ENCODE data around the gene FRRS1.
"Not testable (repeated sequence)": the region's sequence is repeated elsewhere in the genome, so short reads cannot be mapped to it uniquely, and the experiment has no call there.

The FRRS1 gene, protein sequence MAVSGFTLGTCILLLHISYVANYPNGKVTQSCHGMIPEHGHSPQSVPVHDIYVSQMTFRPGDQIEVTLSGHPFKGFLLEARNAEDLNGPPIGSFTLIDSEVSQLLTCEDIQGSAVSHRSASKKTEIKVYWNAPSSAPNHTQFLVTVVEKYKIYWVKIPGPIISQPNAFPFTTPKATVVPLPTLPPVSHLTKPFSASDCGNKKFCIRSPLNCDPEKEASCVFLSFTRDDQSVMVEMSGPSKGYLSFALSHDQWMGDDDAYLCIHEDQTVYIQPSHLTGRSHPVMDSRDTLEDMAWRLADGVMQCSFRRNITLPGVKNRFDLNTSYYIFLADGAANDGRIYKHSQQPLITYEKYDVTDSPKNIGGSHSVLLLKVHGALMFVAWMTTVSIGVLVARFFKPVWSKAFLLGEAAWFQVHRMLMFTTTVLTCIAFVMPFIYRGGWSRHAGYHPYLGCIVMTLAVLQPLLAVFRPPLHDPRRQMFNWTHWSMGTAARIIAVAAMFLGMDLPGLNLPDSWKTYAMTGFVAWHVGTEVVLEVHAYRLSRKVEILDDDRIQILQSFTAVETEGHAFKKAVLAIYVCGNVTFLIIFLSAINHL

DNA sequence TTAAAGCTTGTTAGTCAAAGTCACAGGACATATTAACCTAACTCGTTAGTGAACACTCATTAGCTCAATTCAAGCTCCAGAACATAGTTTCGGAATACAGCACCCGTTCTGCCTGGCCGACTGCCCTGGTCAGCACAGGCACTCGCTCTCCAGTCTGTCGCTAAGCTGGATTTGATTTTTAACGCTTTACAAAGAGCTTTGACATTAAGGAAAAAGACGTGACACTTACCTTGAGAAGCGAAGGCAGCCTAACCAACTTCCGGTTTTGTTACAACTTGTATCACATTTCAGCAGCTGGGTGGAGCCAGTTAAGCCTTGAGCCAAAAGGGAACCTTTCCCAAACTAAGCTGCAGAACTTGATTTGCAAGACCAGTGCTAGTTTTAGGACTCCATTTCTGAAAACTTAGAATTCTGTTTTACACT is at the start of gene FRRS1:
Gene FRRS1, minus strand, starts transcription at position 258 of the 423 bp plus-strand sequence. CDS start 17,867 bp downstream, outside the sequence.
- H3K9me3 Mint-ChIP-seq = no peaks in the 10 kb centered on the region
- H3K4me3 Mint-ChIP-seq = peak within 1 kb of the TSS; percentile 97
- peaks cover 11% of the 10 kb centered on the region for H3K4me1 Mint-ChIP-seq (ENCODE audit: low read depth)
- H3K27ac Mint-ChIP-seq = peak within 1 kb of the TSS; percentile 84
- H3K36me3 Mint-ChIP-seq (ENCODE audit: low read depth) = no peaks in the 10 kb centered on the region
- H3K27me3 Mint-ChIP-seq = no peaks in the 10 kb centered on the region

DNA sequence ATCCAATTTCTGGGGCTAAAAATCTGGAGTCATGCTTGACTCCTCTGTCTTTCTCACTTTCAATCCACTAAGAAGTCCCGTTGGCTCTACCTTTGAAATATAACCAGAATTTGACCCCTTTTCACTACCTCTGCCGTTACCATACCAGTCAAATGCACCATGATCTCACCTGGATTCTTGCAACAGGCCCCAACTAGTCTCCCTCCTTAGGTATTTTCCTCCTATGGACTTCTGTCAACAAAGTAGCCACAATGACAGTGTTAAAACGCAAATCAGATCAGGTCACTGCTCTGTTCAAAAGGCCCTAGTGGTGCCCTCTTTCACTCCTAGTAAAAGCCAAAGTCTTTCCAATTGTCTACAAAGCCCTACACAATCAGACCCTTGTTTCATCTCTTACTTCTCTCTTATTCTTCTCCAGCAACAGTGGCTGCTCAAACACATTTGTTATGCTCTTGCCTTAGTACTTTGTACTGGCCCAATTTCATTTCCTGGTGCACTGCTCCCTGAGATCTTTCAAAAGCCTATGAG is 48.0 kb upstream of the FRRS1 start:
- Mint-ChIP-seq H3K9me3 (no peaks in the 10 kb centered on the region), H3K36me3 (ENCODE audit: low read depth) (no peaks in the 10 kb centered on the region), H3K27me3 (peaks cover 7% of the 10 kb centered on the region), H3K4me3 (no peak overlapping the region), H3K4me1 (ENCODE audit: low read depth) (peaks cover 2% of the 10 kb centered on the region), H3K27ac (no peak overlapping the region)

DNA sequence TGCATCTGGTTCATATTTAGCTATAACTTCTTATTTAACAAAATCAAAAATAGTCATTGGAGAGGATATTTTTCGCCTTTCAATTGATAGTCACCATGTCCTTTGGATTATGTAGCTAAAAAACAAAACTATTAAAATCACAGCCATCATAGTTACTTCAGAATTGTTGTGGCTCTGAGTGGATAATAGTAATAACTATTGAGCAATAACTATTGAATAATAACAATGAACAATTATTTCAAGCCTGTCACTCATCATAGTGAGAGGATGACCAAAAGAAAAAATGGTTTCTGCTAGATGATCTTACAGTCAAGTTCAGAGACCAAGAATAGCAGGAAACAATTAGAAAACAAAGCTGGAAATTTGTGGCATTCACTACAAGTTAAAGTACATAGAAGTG is 45.3 kb upstream of the FRRS1 start:
- H3K27me3 Mint-ChIP-seq = peaks cover 14% of the 10 kb centered on the region
- H3K36me3 Mint-ChIP-seq (ENCODE audit: low read depth) = no peaks in the 10 kb centered on the region
- peaks cover 14% of the 10 kb centered on the region for H3K4me1 Mint-ChIP-seq (ENCODE audit: low read depth)

DNA sequence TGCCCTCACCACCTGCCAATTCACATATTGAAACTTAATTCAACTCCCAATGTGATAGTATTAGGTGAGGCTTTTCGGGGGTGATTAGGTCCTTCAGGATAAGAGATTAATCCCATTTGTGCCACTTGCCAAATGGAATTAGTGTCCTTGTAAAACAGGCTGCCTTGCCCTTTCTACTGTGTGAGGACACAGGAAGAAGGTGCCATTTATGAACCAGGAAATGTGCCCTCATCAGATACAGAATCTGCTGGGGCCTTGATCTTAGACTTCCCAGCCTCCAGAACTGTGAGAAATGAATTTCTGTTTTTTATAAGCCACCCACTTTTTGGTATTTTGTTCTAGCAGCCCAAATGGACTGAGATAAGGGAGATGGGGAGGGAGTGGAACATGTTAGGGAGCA is 44.6 kb upstream of the FRRS1 start:
- no peaks in the 10 kb centered on the region for H3K36me3 Mint-ChIP-seq (ENCODE audit: low read depth)
- no peak overlapping the region for H3K27ac Mint-ChIP-seq
- peaks cover 14% of the 10 kb centered on the region for H3K4me1 Mint-ChIP-seq (ENCODE audit: low read depth)
- H3K9me3 Mint-ChIP-seq = no peaks in the 10 kb centered on the region
- H3K4me3 Mint-ChIP-seq = no peak overlapping the region
- peaks cover 14% of the 10 kb centered on the region for H3K27me3 Mint-ChIP-seq

More for the DNA sequence above, 45.3 kb upstream of the FRRS1 start:
- no peak overlapping the region for H3K27ac Mint-ChIP-seq
- H3K9me3 Mint-ChIP-seq = no peaks in the 10 kb centered on the region
- no peak overlapping the region for H3K4me3 Mint-ChIP-seq

DNA sequence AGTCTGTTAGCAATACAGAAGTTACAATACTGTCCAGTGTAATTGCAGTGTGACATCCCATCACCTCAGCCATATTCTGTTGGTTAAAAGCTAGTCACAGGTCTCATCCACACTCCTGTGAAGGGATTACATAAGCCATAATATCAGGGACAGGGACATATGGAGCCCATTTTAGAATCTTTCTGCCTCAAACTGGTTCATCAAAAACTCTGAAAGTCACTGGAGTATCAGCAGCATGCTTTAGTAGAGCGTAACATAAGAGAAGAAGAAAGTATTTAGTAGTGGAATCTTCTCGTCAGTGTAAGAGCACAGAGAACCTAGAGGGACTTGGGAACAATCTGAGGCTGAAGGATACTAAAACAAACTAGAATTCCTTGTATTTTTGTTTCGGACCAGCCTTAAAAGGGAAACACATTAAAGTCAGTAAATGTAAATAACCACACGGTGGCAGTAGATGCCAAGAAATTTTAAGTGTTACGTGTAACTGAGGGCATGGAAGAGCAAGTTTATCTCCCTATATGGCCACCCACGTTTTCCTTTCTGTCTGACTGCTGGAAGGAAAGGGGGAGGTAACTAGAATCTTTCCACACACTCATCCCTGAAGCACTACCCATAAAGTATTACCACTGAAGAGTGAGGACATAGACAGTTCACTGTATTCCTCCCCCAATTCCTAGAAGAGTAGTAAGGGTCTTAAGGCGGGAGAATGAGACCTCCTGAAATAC is 42.1 kb upstream of the FRRS1 start:
- no peaks in the 10 kb centered on the region for H3K36me3 Mint-ChIP-seq (ENCODE audit: low read depth)
- no peaks in the 10 kb centered on the region for H3K9me3 Mint-ChIP-seq
- H3K4me3 Mint-ChIP-seq = no peak overlapping the region
- peak overlapping the region; percentile 69 for H3K27ac Mint-ChIP-seq
- H3K27me3 Mint-ChIP-seq = peaks cover 14% of the 10 kb centered on the region
- H3K4me1 Mint-ChIP-seq (ENCODE audit: low read depth) = peaks cover 14% of the 10 kb centered on the region

DNA sequence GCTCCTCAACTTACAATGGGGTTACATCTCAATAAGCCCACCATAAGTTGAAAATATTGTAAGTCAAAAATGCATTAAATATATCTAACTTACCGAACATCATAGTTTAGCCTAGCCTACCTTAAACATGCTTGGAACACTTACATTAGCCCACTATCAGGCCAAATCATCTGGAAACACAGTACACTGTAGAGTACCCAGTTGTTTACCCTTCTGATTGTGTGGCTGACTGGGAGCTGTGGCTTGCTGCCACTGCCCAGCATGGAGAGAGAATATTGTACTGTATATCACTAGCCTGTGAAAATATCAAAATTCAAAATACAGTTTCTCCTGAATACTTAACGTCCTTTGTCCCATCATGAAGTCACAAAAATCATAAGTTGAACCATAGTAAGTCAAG is 40.4 kb upstream of the FRRS1 start:
- Mint-ChIP-seq H3K27me3 (peaks cover 15% of the 10 kb centered on the region), H3K4me3 (no peak overlapping the region), H3K36me3 (ENCODE audit: low read depth) (no peaks in the 10 kb centered on the region), H3K27ac (no peak overlapping the region), H3K9me3 (no peaks in the 10 kb centered on the region), H3K4me1 (ENCODE audit: low read depth) (peaks cover 14% of the 10 kb centered on the region)

DNA sequence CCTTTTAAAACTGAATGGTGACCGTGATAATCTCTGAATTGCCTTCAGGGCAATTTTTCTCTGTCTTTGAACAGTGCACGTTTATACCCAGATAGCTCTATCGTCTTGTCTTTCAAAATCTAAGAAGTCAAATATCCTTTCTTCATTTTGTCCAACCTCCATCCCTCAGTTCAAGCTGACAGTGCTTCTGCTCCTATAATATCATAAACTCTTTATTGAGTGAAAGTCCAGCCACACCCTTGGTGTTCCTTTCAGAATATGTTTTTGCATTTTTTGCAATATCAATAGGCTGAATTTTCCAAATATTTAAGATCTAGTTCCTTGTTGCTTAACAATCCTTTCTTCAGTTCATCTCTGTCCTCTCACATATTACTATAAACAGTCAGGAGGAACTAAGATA is 35.1 kb upstream of the FRRS1 start:
- H3K9me3 Mint-ChIP-seq = no peaks in the 10 kb centered on the region
- no peaks in the 10 kb centered on the region for H3K4me1 Mint-ChIP-seq (ENCODE audit: low read depth)
- H3K4me3 Mint-ChIP-seq = no peak overlapping the region
- no peak overlapping the region for H3K27ac Mint-ChIP-seq
- H3K27me3 Mint-ChIP-seq = peaks cover 16% of the 10 kb centered on the region
- H3K36me3 Mint-ChIP-seq (ENCODE audit: low read depth) = no peaks in the 10 kb centered on the region

DNA sequence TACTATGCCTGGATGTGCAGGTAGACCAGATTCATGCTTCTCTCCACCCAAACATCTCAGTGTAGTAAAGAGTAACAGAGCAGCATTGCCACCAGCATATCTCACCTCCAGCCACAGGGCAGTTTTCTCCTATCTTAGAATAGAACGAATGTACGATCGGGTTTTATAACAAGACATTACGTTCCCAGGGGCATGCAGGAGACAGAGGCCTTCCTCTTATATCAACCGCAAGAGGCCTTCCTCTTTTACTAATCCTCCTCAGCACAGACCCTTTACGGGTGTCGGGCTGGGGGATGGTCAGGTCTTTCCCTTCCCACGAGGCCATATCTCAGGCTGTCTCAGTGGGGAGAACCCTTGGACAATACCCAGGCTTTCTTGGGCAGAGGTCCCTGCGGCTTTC is 27.4 kb upstream of the FRRS1 start:
- not testable (repeated sequence) for H3K4me3 Mint-ChIP-seq; H3K9me3 Mint-ChIP-seq; H3K36me3 Mint-ChIP-seq (ENCODE audit: low read depth); H3K27ac Mint-ChIP-seq; H3K4me1 Mint-ChIP-seq (ENCODE audit: low read depth)
- peaks cover 32% of the 10 kb centered on the region for H3K27me3 Mint-ChIP-seq

DNA sequence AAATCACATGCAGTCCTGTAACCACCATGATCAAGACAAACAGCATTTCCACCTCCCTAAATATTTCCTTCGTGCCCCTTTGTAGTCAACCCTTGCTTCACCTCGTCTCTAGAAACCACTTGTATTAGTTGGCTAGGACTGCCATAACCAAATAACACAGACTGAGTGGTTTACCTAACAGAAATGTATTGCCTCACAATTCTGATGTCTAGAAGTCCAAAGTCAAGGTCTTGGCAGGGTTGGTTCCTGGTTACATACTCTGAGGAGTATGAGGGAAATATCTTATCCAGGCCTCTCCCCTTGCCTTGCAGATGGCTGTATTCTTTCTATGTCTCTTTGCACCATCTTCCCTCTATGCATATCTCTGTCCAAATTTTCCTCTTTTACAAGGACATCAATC is 23.3 kb upstream of the FRRS1 start:
- Mint-ChIP-seq H3K9me3 (no peaks in the 10 kb centered on the region), H3K4me1 (ENCODE audit: low read depth) (peaks cover 19% of the 10 kb centered on the region), H3K27ac (no peak overlapping the region), H3K36me3 (ENCODE audit: low read depth) (no peaks in the 10 kb centered on the region), H3K27me3 (peaks cover 33% of the 10 kb centered on the region), H3K4me3 (no peak overlapping the region)

DNA sequence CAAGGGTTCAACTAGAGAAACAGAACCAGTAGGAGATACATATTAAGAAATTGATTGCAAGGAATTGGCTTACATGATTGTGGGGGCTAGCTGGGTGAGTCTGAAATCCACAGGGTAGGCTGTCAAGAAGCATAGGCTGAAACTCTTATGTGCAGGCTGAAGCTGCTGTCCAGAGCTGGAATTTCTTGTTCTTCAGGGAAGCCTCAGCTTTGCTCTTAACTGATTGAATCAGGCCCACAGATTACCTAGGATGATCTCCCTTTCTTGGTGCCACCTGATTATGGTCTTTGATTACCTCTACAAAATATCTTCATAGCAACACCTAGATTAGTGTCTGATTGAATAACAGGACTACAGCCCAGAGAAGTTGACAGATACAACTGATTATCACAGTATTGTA is 22.5 kb upstream of the FRRS1 start:
- H3K36me3 Mint-ChIP-seq (ENCODE audit: low read depth) = no peaks in the 10 kb centered on the region
- H3K27ac Mint-ChIP-seq = no peak overlapping the region
- peaks cover 36% of the 10 kb centered on the region for H3K27me3 Mint-ChIP-seq
- no peaks in the 10 kb centered on the region for H3K9me3 Mint-ChIP-seq
- H3K4me1 Mint-ChIP-seq (ENCODE audit: low read depth) = peaks cover 26% of the 10 kb centered on the region
- H3K4me3 Mint-ChIP-seq = no peak overlapping the region

DNA sequence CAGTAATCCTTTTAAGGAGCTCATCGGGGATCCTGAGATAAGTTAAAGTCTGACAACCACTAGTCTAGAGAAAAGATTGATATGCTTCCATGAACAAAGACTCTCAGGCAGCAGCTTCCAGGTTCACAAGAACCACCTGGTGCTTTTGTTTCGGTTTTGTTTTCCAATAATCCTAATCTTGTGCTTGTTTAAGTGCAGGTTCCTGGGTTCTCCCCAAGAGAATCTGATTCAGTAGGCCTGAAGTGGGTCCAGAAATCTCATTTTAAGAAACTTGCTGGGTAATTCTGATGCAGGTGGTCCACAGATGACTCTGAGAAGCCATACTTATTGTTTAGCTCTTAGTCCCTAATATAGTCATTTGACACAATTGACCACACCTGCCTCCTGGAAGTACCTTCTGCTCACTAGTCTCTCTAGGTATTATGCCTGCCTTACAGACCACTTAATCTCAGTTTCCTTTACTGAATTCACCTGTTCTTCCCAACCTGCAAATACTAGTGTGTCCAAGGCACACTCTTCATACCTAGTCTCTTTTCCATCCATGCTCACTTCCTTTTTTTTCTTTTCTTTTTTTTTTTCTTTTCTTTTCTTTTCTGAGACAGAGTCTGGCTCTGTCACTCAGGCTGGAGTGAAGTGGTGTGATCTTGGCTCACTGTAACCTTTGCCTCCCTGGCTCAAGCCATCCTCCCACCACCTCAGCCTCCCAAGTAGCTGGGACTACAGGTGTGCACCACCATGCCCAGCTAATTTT is 20.5 kb upstream of the FRRS1 start:
- no peaks in the 10 kb centered on the region for H3K9me3 Mint-ChIP-seq
- H3K27ac Mint-ChIP-seq = no peak overlapping the region
- H3K4me1 Mint-ChIP-seq (ENCODE audit: low read depth) = peaks cover 26% of the 10 kb centered on the region
- no peak overlapping the region for H3K4me3 Mint-ChIP-seq
- H3K36me3 Mint-ChIP-seq (ENCODE audit: low read depth) = no peaks in the 10 kb centered on the region
- peaks cover 38% of the 10 kb centered on the region for H3K27me3 Mint-ChIP-seq

DNA sequence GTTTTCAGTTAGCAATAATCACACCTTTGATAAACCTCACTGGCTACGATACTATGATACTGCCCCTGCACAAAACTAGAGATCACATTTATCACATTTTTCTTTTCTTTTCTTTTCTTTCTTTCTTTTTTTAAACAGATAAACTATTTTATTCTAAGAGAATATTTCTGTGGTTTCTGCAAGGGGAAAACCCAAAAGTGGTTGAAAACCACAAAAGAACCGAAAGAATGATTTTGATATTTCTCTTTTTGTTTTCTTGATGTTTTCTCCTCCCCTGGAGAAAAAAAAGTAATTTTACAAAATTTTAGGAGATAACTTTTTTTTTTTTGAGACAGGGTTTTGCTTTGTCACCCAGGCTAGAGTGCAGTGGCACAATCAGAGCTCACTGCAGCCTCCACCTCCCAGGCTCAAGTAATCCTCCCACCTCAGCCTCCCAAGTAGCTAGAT is 18.4 kb upstream of the FRRS1 start:
- Mint-ChIP-seq H3K4me3 (peak overlapping the region; percentile 51), H3K27ac (no peak overlapping the region), H3K9me3 (no peaks in the 10 kb centered on the region), H3K36me3 (ENCODE audit: low read depth) (no peaks in the 10 kb centered on the region), H3K4me1 (ENCODE audit: low read depth) (peaks cover 26% of the 10 kb centered on the region), H3K27me3 (peaks cover 51% of the 10 kb centered on the region)

DNA sequence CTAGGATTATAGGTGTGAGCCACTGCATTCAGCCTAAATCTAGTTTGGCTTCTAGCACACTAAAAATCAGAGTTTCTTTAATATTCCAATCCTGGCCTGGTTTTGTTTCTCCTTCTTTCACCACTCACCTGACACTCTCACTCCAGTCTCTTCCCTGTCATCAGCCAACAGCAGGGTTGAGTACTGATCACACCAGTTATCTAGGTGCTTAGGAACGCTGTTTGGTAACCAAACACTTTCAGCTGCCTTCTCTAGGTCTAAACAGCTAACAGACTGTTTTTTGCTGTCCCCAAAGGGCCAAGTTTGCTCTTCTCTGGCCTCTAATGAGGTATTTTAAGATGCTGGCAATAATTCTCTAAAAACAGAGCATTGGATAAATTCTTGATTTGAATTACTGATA is 17.7 kb upstream of the FRRS1 start:
- Mint-ChIP-seq H3K4me1 (ENCODE audit: low read depth) (peaks cover 26% of the 10 kb centered on the region), H3K4me3 (peak overlapping the region; percentile 51), H3K27me3 (peaks cover 53% of the 10 kb centered on the region), H3K27ac (no peak overlapping the region), H3K9me3 (no peaks in the 10 kb centered on the region), H3K36me3 (ENCODE audit: low read depth) (no peaks in the 10 kb centered on the region)

DNA sequence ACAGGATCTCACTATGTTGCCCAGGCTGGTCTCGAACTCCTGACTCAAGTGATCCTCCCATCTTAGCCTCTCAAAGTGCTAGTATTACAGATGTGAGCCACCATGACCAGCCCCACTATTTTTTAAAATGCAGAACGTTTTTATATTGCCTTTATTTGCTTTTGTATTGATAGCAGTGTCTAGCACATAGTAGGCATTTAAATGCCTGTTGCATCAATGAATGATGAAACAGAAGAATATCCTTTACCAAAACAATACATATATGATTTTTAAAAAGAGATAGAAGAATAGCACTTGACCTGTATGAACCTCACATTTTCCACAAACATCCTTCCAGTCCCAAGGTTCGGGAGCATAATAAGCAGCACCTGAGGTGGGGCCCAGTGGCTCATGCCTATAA is 16.5 kb upstream of the FRRS1 start:
- Mint-ChIP-seq H3K36me3 (ENCODE audit: low read depth) (no peaks in the 10 kb centered on the region), H3K9me3 (no peaks in the 10 kb centered on the region), H3K4me3 (no peak overlapping the region), H3K4me1 (ENCODE audit: low read depth) (peaks cover 26% of the 10 kb centered on the region), H3K27me3 (peaks cover 45% of the 10 kb centered on the region), H3K27ac (no peak overlapping the region)

All from stimulated activated naive CD8-positive, alpha-beta T cell treated with anti-CD3 and anti-CD28 coated beads, Interleukin-15, Interleukin-2, amounts not matched to agents 100 ng/mL and 50 ng/mL, for 24 hours (primary cell).